HG03066 (cell line): Measurements from ENCODE around the gene WASL.

ENCODE experiments used
- ATAC-seq: cut with Tn5 transposase; IDR thresholded peaks from one replicate; pipeline ENCODE4 v1.9.1; 2021; ENCODE audit warnings: low read depth; ENCODE audit not compliant: unreplicated experiment

The WASL gene

GRCh38 chr7:123665157-123665556 lies 83.6 kb downstream of the WASL start:
- no peak for ATAC-seq

GRCh38 chr7:123663200-123663599 lies 85.6 kb downstream of the WASL start:
- no peak for ATAC-seq

GRCh38 chr7:123662755-123663154 lies 86.0 kb downstream of the WASL start:
- no peak for ATAC-seq

GRCh38 chr7:123662293-123662692 lies 86.5 kb downstream of the WASL start:
- ATAC-seq = no peak

- no peak for ATAC-seq
Measured at GRCh38 chr7:123661765-123662164, 87.0 kb downstream of the WASL start.

GRCh38 chr7:123660514-123661354 lies 88.1 kb downstream of the WASL start:
- ATAC-seq = no peak

- ATAC-seq = no peak
Measured at GRCh38 chr7:123658023-123658422, 90.8 kb downstream of the WASL start.

GRCh38 chr7:123657304-123657685 lies 91.5 kb downstream of the WASL start:
- ATAC-seq = no peak

GRCh38 chr7:123656544-123657303 lies 92.1 kb downstream of the WASL start:
- no peak for ATAC-seq

GRCh38 chr7:123655614-123656013 lies 93.2 kb downstream of the WASL start, which contains the start of gene LMOD2:
Gene LMOD2, plus strand, starts transcription at chr7:123655866. Its CDS starts 98 bp downstream, at chr7:123655964.
- ATAC-seq = no peak

GRCh38 chr7:123653162-123653561 lies 95.6 kb downstream of the WASL start:
- ATAC-seq = no peak

GRCh38 chr7:123652406-123652805 lies 96.4 kb downstream of the WASL start:
- no peak for ATAC-seq

GRCh38 chr7:123650595-123650994 lies 98.2 kb downstream of the WASL start:
- no peak for ATAC-seq

- ATAC-seq = no peak
Measured at GRCh38 chr7:123649964-123650363, 98.8 kb downstream of the WASL start.

GRCh38 chr7:123647106-123647730 lies 101.6 kb downstream of the WASL start:
- ATAC-seq = no peak

GRCh38 chr7:123645516-123645915 lies 103.3 kb downstream of the WASL start:
- no peak for ATAC-seq

GRCh38 chr7:123643495-123644441 lies 105.0 kb downstream of the WASL start:
- ATAC-seq = no peak

- ATAC-seq = no peak
Measured at GRCh38 chr7:123641901-123642300, 106.9 kb downstream of the WASL start.

GRCh38 chr7:123640583-123640982 lies 108.2 kb downstream of the WASL start:
- no peak for ATAC-seq

- ATAC-seq = no peak
Measured at GRCh38 chr7:123639631-123640030, 109.2 kb downstream of the WASL start.
